ENCODE results near the gene KIFAP3. TPM values are rescaled to one million over a fixed set of nuclear protein-coding genes. Genes with fewer than 3 reads are reported as not detected.

The KIFAP3 gene
- total and polyA plus RNA-seq, 2 donors (not counting 1 experiment from before 2014, with no cell fraction given), result 3.7 to 14.9 TPM

DNA sequence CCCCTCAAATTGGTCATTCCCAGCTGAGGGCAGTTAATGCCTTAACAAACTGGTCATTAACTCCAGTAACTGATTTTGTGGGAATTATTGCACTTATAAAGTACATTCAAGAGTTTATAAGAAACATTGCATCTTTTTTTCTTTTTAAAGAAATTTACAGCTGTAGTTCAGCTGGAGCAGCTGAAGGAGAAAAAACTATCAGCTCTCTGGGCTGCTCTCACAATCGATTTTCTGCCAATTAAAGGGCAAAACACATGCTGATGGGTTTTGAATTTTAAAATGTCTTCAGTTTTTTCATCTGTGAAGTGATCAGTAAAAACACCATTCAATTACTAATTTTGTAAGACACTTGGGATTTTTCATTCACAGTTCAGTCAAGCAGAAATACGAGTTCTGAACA, 74.7 kb downstream of the KIFAP3 start:
- Histone ChIP-seq H3K4me2 (replicated peaks; ENCODE audit: low read depth, low read length, poor library complexity, severe bottlenecking) (no peak overlapping the region), H3K9me3 (ENCODE audit: control extremely low read depth in 1 of 3, control insufficient read depth in 2 of 3, insufficient read depth in 1 of 3, low read length in 2 of 3) (no peaks in the 10 kb centered on the region), H3K9ac (ENCODE audit: low read length) (no peak overlapping the region), H3K4me1 (ENCODE audit: control insufficient read depth in 2 of 2, insufficient read depth in 2 of 2, low read length in 2 of 2) (no peaks in the 10 kb centered on the region), H4K20me1 (ENCODE audit: control insufficient read depth, insufficient read depth, low read length, poor library complexity, severe bottlenecking) (no peaks in the 10 kb centered on the region), H3K79me2 (ENCODE audit: control insufficient read depth, insufficient read depth, low read length) (no peaks in the 10 kb centered on the region), H3K27me3 (replicated peaks in 1 of 4; ENCODE audit: control extremely low read depth in 1 of 4, control insufficient read depth in 3 of 4, insufficient read depth in 4 of 4, low read length in 3 of 4) (no peaks in the 10 kb centered on the region), H3K27ac (ENCODE audit: low read length in 2 of 2) (no peak overlapping the region), H3K4me3 (ENCODE audit: control extremely low read depth in 1 of 5, extremely low read depth in 1 of 5, insufficient read depth in 1 of 5, low read depth in 2 of 5, low read length in 4 of 5) (no peak overlapping the region), H3K36me3 (replicated peaks in 1 of 2; ENCODE audit: control extremely low read depth in 1 of 2, control insufficient read depth in 1 of 2, extremely low read depth in 1 of 2, insufficient read depth in 2 of 2, low read length in 1 of 2) (no peaks in the 10 kb centered on the region), H2AFZ (ENCODE audit: insufficient read depth, low read depth, low read length, poor library complexity, severe bottlenecking) (no peak overlapping the region)
- no peak for ATAC-seq (ENCODE audit: low read depth)
- Mint-ChIP-seq H3K27me3 (no peaks in the 10 kb centered on the region), H3K27ac (no peak overlapping the region), H3K4me3 (no peak overlapping the region), H3K4me1 (peaks cover 3% of the 10 kb centered on the region), H3K9me3 (ENCODE audit: insufficient read depth) (no peaks in the 10 kb centered on the region)
- ChIA-PET CTCF (no interaction called here), POLR2A (no interaction called here)
- TF ChIP-seq, protein P1, sequence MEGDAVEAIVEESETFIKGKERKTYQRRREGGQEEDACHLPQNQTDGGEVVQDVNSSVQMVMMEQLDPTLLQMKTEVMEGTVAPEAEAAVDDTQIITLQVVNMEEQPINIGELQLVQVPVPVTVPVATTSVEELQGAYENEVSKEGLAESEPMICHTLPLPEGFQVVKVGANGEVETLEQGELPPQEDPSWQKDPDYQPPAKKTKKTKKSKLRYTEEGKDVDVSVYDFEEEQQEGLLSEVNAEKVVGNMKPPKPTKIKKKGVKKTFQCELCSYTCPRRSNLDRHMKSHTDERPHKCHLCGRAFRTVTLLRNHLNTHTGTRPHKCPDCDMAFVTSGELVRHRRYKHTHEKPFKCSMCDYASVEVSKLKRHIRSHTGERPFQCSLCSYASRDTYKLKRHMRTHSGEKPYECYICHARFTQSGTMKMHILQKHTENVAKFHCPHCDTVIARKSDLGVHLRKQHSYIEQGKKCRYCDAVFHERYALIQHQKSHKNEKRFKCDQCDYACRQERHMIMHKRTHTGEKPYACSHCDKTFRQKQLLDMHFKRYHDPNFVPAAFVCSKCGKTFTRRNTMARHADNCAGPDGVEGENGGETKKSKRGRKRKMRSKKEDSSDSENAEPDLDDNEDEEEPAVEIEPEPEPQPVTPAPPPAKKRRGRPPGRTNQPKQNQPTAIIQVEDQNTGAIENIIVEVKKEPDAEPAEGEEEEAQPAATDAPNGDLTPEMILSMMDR (IDR thresholded peaks at IDR 0.05), result no peak
- no peak for TF ChIP-seq EZH2 (IDR thresholded peaks at IDR 0.05; ENCODE audit: borderline replicate concordance, insufficient read depth, low read depth, low read length, poor library complexity, severe bottlenecking)
- WGBS (ENCODE audit: insufficient coverage), result 71% methylated on average over 1 of the region's 2 CpGs
- DNase-seq, result no peak
- intact Hi-C loops (cut with micrococcal nuclease), result no loop called here

DNA sequence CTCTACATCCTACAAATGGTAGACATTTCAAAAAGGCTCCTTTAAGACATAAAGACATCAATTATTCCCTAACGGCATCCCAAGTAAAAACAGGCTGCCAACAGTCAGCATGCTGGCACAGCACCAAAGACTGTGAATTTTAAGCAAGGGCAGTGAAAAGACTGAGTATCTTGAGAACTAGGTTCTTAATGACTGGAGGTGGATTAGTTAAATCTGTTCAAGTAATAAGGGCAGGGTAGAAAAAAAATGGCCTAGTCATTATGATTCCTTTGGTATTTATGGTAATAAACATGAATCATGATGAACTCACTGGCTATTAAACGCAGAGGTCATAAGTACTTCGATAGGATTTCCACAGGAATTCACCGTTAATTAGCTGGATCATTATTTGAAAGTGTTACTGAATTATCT, 75.2 kb downstream of the KIFAP3 start:
- H3K27me3 ChIP-seq (replicated peaks in 1 of 4; ENCODE audit: control extremely low read depth in 1 of 4, control insufficient read depth in 3 of 4, insufficient read depth in 4 of 4, low read length in 3 of 4), result no peaks in the 10 kb centered on the region
- no peak overlapping the region for H3K4me2 ChIP-seq (replicated peaks; ENCODE audit: low read depth, low read length, poor library complexity, severe bottlenecking)
- Mint-ChIP-seq H3K27me3 (no peaks in the 10 kb centered on the region), H3K27ac (no peak overlapping the region), H3K4me3 (no peak overlapping the region), H3K4me1 (peaks cover 3% of the 10 kb centered on the region), H3K9me3 (ENCODE audit: insufficient read depth) (no peaks in the 10 kb centered on the region)
- intact Hi-C loops (cut with micrococcal nuclease), result no loop called here
- ChIA-PET CTCF (no interaction called here), POLR2A (no interaction called here)
- H4K20me1 ChIP-seq (ENCODE audit: control insufficient read depth, insufficient read depth, low read length, poor library complexity, severe bottlenecking), result no peaks in the 10 kb centered on the region
- 80% methylated on average over 1 of the region's 4 CpGs for WGBS (ENCODE audit: insufficient coverage)
- ATAC-seq (ENCODE audit: low read depth), result no peak
- no peaks in the 10 kb centered on the region for H3K36me3 ChIP-seq (replicated peaks in 1 of 2; ENCODE audit: control extremely low read depth in 1 of 2, control insufficient read depth in 1 of 2, extremely low read depth in 1 of 2, insufficient read depth in 2 of 2, low read length in 1 of 2)
- H3K4me3 ChIP-seq (ENCODE audit: control extremely low read depth in 1 of 5, extremely low read depth in 1 of 5, insufficient read depth in 1 of 5, low read depth in 2 of 5, low read length in 4 of 5), result no peak overlapping the region
- H2AFZ ChIP-seq (ENCODE audit: insufficient read depth, low read depth, low read length, poor library complexity, severe bottlenecking), result no peak overlapping the region
- TF ChIP-seq EZH2 (IDR thresholded peaks at IDR 0.05; ENCODE audit: borderline replicate concordance, insufficient read depth, low read depth, low read length, poor library complexity, severe bottlenecking), result no peak
- TF ChIP-seq, protein P1 (IDR thresholded peaks at IDR 0.05), result no peak
- H3K9me3 ChIP-seq (ENCODE audit: control extremely low read depth in 1 of 3, control insufficient read depth in 2 of 3, insufficient read depth in 1 of 3, low read length in 2 of 3), result no peaks in the 10 kb centered on the region
- H3K4me1 ChIP-seq (ENCODE audit: control insufficient read depth in 2 of 2, insufficient read depth in 2 of 2, low read length in 2 of 2), result no peaks in the 10 kb centered on the region
- H3K27ac ChIP-seq (ENCODE audit: low read length in 2 of 2), result no peak overlapping the region
- H3K9ac ChIP-seq (ENCODE audit: low read length), result no peak overlapping the region
- no peaks in the 10 kb centered on the region for H3K79me2 ChIP-seq (ENCODE audit: control insufficient read depth, insufficient read depth, low read length)
- DNase-seq, result no peak
